Cerebellar cortex (tissue), 1 donor: ENCODE data around the gene ACTL10.

Experiments
- DNase-seq: peaks from one replicate; pipeline ENCODE4 v3.0.0-alpha.2; 2015; ENCODE audit warnings: low spot score

Gene ACTL10

GRCh38 chr20:33664085-33664761, 2.5 kb upstream of the ACTL10 start:
- no peak for DNase-seq

- peak; percentile 45 for DNase-seq
These were observed 2.0 kb upstream of the ACTL10 start for GRCh38 chr20:33664762-33665144.

- DNase-seq: no peak
These were observed 517 bp downstream of the ACTL10 start for GRCh38 chr20:33667245-33667675.

GRCh38 chr20:33667676-33668465, 1.1 kb downstream of the ACTL10 start:
- peak; percentile 63 for DNase-seq

- DNase-seq: no peak
These were observed 1.9 kb downstream of the ACTL10 start for GRCh38 chr20:33668466-33669155.

- DNase-seq: no peak
These were observed 2.5 kb downstream of the ACTL10 start for GRCh38 chr20:33669224-33669623.

GRCh38 chr20:33669873-33670640, 3.3 kb downstream of the ACTL10 start:
- DNase-seq: no peak

GRCh38 chr20:33670715-33671499, 4.2 kb downstream of the ACTL10 start:
- no peak for DNase-seq

- DNase-seq: no peak
These were observed 5.0 kb downstream of the ACTL10 start for GRCh38 chr20:33671573-33672288.

- DNase-seq: no peak
These were observed 5.8 kb downstream of the ACTL10 start for GRCh38 chr20:33672426-33673113.

GRCh38 chr20:33673114-33673409, 6.3 kb downstream of the ACTL10 start:
- DNase-seq: no peak

- DNase-seq: no peak
These were observed 6.9 kb downstream of the ACTL10 start for GRCh38 chr20:33673410-33674293.

- DNase-seq: peak; percentile 53
These were observed 7.8 kb downstream of the ACTL10 start, which contains the start of gene NECAB3 for GRCh38 chr20:33674294-33675135. TSS of gene NECAB3 (minus strand) at chr20:33674428. CDS start at chr20:33674352, 76 bp downstream.

GRCh38 chr20:33675136-33675959, 8.6 kb downstream of the ACTL10 start:
- no peak for DNase-seq

GRCh38 chr20:33676121-33676520, 9.4 kb downstream of the ACTL10 start:
- DNase-seq: no peak

- no peak for DNase-seq
These were observed 10.2 kb downstream of the ACTL10 start for GRCh38 chr20:33676652-33677645.
